Muscle of leg (tissue), 11 donors: ENCODE data around the gene TNKS1BP1. TPM values are rescaled to one million over a fixed set of nuclear protein-coding genes. Genes with fewer than 3 reads are reported as not detected.
"Not testable (repeated sequence)": the region's sequence is repeated elsewhere in the genome, so short reads cannot be mapped to it uniquely, and the experiment has no call there.

ENCODE experiments used
- DNase-seq: peaks from one replicate; pipeline ENCODE4 v3.0.0; 2013
- H3K27ac ChIP-seq: one replicate; pipeline ENCODE4 v1.5.1; 2013; ENCODE audit warnings: mild to moderate bottlenecking, low read length, control low read depth
- H3K27me3 ChIP-seq: one replicate; pipeline ENCODE4 v1.6.1; 2013; ENCODE audit warnings: low read length; ENCODE audit not compliant: control insufficient read depth, insufficient read depth
- H3K36me3 ChIP-seq: one replicate; pipeline ENCODE4 v1.6.1; 2013; ENCODE audit warnings: low read length; ENCODE audit not compliant: control insufficient read depth, insufficient read depth
- H3K4me1 ChIP-seq: one replicate; pipeline ENCODE4 v1.6.1; 2013; ENCODE audit warnings: low read length; ENCODE audit not compliant: control insufficient read depth, insufficient read depth
- H3K4me3 ChIP-seq: one replicate; pipeline ENCODE4 v1.5.1; 2013; ENCODE audit warnings: low read length, control low read depth
- H3K9me3 ChIP-seq: replicated peaks from 2 replicates; pipeline ENCODE4 v1.6.1; 2013; ENCODE audit warnings: low read depth, low read length; ENCODE audit not compliant: control insufficient read depth
- WGBS: methylation state at CpG from one replicate; pipeline ENCODE4 v1.1.5; 2013; ENCODE audit warnings: missing lambda C conversion rate; ENCODE audit not compliant: insufficient coverage; 5-methylcytosine and 5-hydroxymethylcytosine counted together
- polyA plus RNA-seq, 8 donors: library from polyadenylated mRNA; unstranded; fragments of 120-200 nt; gene quantifications; one replicate each; pipeline versions ENCODE4 v1.2.1 to v1.2.3, GENCODE V29; 2013; ENCODE audit warnings: inconsistent platforms in 1 of 8, low replicate concordance in 1 of 8; ENCODE audit not compliant: insufficient read length in 8 of 8, insufficient read depth in 1 of 8
- total RNA-seq: library from RNA; stranded (reverse); fragments of 120-200 nt; gene quantifications from one replicate; pipeline ENCODE4 v1.2.4, GENCODE V29; 2013

TNKS1BP1 gene
- total and polyA plus RNA-seq, 9 donors = 67.2 to 120 (median 108) TPM

DNA sequence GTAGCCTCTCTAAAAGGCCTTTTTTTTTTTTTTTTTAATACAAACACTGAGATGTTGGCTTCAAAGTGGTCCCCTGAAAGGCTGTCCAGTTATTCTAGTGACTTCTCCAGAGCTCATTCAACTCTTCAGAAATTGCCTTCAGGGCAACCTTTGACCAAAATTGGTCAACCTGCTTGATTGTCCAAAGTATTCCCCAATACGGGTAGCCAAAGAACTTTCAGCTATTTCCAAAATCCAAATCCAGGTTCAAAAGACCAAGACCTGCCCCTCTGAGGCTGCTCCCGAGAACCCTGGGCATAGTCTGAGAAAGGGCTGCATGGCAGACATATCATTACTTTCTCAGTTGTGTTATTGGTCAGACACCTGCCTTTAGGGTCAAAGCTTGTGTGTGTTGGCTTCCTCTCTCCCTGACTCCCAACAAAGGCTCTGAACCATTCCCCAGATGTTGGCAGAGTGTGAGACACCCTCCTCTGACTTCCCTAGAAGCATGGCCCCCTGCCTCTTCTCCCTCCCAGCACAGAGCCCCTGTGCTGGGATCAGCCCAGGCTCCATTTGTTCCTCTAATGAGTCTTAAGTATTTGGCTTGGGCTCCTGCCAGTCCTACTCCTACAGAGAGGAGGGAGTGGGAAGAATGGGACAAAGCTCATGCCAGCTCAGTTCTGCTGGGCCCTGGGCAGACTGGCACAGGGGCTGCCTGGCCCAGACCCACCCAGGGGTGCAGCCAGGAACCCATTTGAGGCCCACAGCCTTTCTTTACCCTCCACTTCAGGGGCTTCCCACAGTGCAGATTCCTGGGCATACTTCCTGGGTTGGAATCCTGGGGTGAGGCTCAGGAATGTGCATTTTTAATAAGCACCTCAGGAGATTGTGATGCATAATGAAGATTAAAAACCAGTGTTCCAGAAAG is 30.3 kb downstream of the TNKS1BP1 start:
- H3K4me3 ChIP-seq = no peak overlapping the region
- 57% methylated on average over 1 of the region's 2 CpGs for whole genome bisulfite sequencing
- peaks cover 24% of the 10 kb centered on the region for H3K4me1 ChIP-seq
- peak; percentile 59 for DNase-seq
- H3K27me3 ChIP-seq = no peaks in the 10 kb centered on the region
- H3K9me3 ChIP-seq = peaks cover 5% of the 10 kb centered on the region
- H3K27ac ChIP-seq = peak overlapping the region; percentile 51
- peaks cover 30% of the 10 kb centered on the region for H3K36me3 ChIP-seq

DNA sequence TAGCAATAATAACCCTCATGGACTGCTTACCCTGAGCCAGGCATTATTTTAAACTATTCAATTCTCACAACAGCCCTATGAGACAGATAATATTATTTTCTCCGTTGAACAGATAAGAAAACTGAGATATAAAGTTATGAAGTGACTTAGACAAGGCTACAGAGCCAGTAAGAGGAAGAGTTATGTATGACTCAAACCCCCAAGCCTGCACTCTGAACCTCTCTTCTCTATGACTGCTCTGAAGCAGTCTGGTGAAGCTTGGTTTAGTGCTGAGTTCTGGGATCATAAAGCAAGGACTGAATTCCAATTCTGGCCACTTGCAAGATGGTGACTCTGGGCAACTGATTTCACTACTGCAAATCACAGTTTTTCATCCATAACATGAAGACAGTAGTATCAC is 34.5 kb downstream of the TNKS1BP1 start:
- Histone ChIP-seq H3K4me3 (no peak overlapping the region), H3K4me1 (peaks cover 32% of the 10 kb centered on the region), H3K36me3 (peaks cover 4% of the 10 kb centered on the region), H3K27me3 (no peaks in the 10 kb centered on the region), H3K27ac (no peak overlapping the region), H3K9me3 (no peaks in the 10 kb centered on the region)
- no peak for DNase-seq
- no CpG with 5 or more reads among the region's 1 CpG for WGBS

DNA sequence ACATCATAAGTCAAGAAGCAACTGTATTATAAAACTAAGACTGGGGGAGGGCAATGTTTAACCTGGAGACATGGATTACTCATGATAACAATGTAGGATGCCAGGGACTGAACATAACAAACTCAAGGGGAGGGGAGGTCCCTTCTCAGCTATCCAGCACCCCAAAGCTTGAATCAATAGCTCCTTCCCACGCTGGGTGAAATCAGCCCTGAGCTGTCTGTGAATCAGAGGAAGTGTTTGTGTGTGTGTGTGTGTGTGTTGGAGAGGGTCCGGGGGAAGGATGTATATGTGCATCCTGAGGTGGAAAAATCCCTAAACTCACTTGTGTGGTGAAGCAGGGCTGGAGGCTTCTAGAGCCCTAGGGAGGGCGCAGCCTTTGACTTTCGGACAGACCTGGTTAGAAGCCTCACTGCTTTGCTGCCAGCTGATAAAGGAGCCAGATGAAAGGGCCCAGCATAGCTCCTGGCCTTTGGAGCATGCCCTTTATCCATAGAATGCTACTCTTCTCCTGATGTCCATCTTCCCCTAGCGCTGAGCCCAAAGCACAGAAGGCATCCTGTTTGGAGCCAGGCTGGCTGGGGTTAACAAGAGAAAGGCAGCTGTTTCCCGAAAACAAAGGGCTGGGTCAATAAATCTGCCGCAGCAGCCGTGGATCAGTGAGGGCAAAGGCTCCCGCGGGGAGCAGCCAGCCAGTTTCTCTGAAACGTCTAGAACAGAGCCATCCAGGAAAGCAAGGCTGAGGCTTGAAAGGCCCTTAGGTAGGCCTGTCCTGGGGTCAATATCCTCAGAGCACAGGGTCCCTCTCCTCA is 35.8 kb downstream of the TNKS1BP1 start:
- Histone ChIP-seq H3K4me1 (peaks cover 22% of the 10 kb centered on the region), H3K36me3 (no peaks in the 10 kb centered on the region), H3K4me3 (no peak overlapping the region), H3K27me3 (no peaks in the 10 kb centered on the region), H3K9me3 (no peaks in the 10 kb centered on the region), H3K27ac (peak overlapping the region; percentile 18)
- no peak for DNase-seq
- 12% methylated on average over 9 of the region's 11 CpGs for whole genome bisulfite sequencing

DNA sequence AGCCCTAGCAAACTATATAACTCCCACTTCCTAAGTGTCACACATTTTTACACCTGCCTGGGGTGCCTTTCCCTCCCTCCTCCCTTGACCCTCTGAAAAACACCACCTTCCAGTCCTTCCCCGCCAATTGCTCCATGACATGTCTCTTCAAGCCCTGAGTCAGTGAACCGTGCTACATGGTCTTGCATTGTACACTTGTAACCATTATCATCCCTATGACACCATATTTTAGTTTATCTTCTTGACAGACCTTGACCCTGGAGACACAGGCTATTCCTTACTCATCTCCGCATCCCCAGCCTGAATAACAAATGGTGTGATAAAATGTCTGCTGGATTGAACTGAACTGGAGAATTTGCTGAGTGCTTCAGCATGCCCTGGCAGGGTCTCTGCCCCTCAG is 36.9 kb downstream of the TNKS1BP1 start:
- H3K27me3 ChIP-seq = no peaks in the 10 kb centered on the region
- no peak overlapping the region for H3K27ac ChIP-seq
- no peaks in the 10 kb centered on the region for H3K9me3 ChIP-seq

GRCh38 chr11:57283231-57283990 is 41.3 kb downstream of the TNKS1BP1 start:
- H3K27me3 ChIP-seq = no peaks in the 10 kb centered on the region
- H3K4me1 ChIP-seq = no peaks in the 10 kb centered on the region
- no peaks in the 10 kb centered on the region for H3K36me3 ChIP-seq

More for the DNA sequence above, 36.9 kb downstream of the TNKS1BP1 start:
- DNase-seq = no peak
- Histone ChIP-seq H3K4me3 (no peak overlapping the region), H3K4me1 (peaks cover 11% of the 10 kb centered on the region), H3K36me3 (no peaks in the 10 kb centered on the region)
- 89% methylated on average over 2 of the region's 3 CpGs for WGBS

GRCh38 chr11:57281546-57281945 is 43.2 kb downstream of the TNKS1BP1 start:
- peaks cover 16% of the 10 kb centered on the region for H3K4me1 ChIP-seq
- not testable (repeated sequence) for H3K9me3 ChIP-seq, H3K27ac ChIP-seq, DNase-seq, H3K27me3 ChIP-seq, H3K36me3 ChIP-seq, H3K4me3 ChIP-seq
- WGBS = 96% methylated on average over 4 of the region's 6 CpGs

More at GRCh38 chr11:57283231-57283990, 41.3 kb downstream of the TNKS1BP1 start:
- H3K27ac ChIP-seq = no peak overlapping the region
- H3K4me3 ChIP-seq = no peak overlapping the region
- no peak for DNase-seq
- H3K9me3 ChIP-seq = no peaks in the 10 kb centered on the region
- WGBS = 67% methylated on average over 2 of the region's 2 CpGs

- no peaks in the 10 kb centered on the region for H3K9me3 ChIP-seq
- peaks cover 19% of the 10 kb centered on the region for H3K4me1 ChIP-seq
- H3K36me3 ChIP-seq = no peaks in the 10 kb centered on the region
- DNase-seq = peak; percentile 61
- 67% methylated on average over 2 of the region's 5 CpGs for WGBS
- H3K27me3 ChIP-seq = no peaks in the 10 kb centered on the region
- no peak overlapping the region for H3K27ac ChIP-seq
- no peak overlapping the region for H3K4me3 ChIP-seq
These were observed 45.6 kb downstream of the TNKS1BP1 start for GRCh38 chr11:57279116-57279515.

DNA sequence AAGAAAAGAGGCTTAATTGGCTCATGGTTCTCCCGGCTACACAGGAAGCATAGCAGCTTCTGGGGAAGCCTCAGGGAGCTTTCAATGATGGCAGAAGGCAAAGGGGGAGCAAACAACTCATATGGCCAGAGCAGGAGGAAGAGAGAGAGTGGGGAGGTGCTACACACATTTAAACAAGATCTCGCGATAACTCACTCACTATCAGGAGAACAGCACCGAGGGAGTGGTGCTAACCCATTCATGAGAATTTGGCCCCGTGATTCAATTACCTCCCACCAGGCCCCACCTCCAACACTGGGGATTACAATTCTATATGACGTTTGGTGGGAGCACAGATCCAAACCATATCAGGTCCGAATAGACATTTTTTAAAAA is 46.0 kb downstream of the TNKS1BP1 start:
- H3K36me3 ChIP-seq = no peaks in the 10 kb centered on the region
- H3K4me3 ChIP-seq = no peak overlapping the region
- no CpG with 5 or more reads among the region's 7 CpGs for WGBS
- DNase-seq = no peak
- no peaks in the 10 kb centered on the region for H3K27me3 ChIP-seq
- H3K4me1 ChIP-seq = peaks cover 19% of the 10 kb centered on the region
- H3K27ac ChIP-seq = no peak overlapping the region
- peaks cover under 1% of the 10 kb centered on the region for H3K9me3 ChIP-seq

GRCh38 chr11:57277845-57278720 is 46.7 kb downstream of the TNKS1BP1 start:
- 1% methylated on average over 12 of the region's 14 CpGs for WGBS
- Histone ChIP-seq H3K4me1 (peaks cover 19% of the 10 kb centered on the region), H3K27ac (peak overlapping the region; percentile 71), H3K4me3 (no peak overlapping the region), H3K27me3 (no peaks in the 10 kb centered on the region), H3K36me3 (no peaks in the 10 kb centered on the region), H3K9me3 (peaks cover 7% of the 10 kb centered on the region)
- DNase-seq = peak; percentile 82
